HG03457 (cell line): ENCODE results near the gene MORN1.

Experiments
- ATAC-seq: cut with Tn5 transposase; IDR thresholded peaks from one replicate; pipeline ENCODE4 v1.9.1; 2021; ENCODE audit warnings: moderate number of reproducible peaks; ENCODE audit not compliant: unreplicated experiment

Gene MORN1

GRCh38 chr1:2282556-2283270, 108.6 kb downstream of the MORN1 start:
- no peak for ATAC-seq

DNA sequence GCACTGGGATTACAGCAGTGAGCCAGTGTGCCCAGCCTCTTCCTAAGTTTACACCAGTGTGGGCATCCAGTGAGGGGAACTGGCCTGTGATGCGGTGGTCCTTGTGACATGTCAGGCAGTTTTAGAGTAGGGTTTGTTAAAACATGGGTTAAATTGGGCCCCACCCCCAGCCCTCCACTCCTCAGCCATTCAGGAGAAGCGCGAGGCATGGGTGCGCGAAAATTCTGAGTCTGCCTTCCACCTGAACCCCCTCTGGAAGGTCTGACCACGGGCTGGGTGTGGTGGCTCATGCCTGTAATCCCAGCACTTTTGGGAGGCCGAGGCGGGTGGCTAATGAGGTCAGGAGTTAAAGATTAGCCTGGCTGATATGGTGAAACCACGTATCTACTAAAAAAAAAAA, 111.5 kb downstream of the MORN1 start:
- no peak for ATAC-seq

- no peak for ATAC-seq
Observed at GRCh38 chr1:2279210-2279639, 112.1 kb downstream of the MORN1 start.

- ATAC-seq = no peak
Observed at GRCh38 chr1:2278591-2279209, 112.7 kb downstream of the MORN1 start.

DNA sequence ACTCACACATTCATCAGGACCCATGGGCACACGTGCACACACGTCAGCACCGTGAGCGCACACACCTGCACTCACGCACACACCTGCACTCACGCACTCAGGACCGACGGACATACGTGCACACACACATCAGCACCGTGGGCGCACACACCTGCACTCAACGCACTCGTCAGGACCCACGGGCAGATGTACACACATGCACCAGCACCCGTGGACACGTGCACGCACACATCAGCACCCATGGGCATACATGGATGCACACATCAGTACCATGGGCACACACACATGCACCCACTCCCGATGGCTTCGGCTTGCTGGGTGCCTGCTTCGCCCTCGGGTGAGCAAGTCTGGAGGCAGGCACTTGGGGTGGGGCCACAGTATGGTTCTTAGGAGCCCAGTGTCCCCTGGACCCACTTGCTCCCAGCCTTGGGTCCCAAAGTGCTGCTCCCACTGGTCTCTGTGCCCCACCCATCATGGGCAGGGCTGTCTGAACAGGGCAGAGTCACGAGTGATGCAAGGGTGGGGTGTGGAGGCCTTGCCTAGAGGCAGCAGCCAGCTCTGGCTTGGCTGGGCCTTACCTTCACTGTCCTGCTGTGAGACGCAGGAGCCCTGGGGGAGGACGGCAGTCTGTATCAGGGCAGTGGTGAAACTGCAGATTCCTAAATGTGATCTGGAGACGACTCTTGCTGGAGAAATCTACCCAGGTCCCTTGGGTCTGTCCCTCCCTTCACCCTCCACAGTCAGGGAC, 113.4 kb downstream of the MORN1 start:
- ATAC-seq = no peak

DNA sequence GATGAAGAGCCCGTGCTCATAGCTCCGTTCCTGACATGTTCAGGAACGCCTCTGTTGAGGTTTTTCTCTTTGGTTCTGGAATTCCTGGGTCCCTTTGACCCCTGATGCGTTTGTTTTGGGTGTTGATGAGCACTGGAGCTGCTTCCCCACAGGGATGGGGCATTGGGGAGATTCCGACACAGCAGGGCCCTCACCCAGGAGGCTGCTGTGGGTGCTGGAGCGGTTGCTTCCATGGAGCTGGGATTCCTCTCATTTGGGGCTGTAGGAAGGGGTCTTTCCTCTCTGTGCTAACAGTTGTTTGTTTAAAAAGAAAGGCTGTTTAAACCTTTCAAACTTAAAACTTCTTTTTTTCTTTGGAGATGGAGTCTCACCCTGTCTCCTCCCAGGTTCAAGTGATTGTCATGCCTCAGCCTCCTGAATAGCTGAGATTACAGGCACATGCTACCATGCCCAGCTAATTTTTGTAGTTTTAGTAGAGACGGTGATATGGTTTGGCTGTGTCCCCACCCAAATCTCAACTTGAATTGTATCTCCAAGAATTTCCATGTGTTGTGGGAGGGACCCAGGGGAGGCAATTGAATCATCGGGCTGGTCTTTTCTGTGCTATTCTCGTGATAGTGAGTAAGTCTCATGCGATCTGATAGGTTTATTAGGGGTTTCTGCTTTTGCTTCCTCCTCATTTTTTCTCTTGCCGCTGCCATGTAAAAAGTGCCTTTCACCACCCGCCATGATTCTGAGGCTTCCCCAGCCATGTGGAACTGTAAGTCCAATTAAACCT, 114.4 kb downstream of the MORN1 start:
- no peak for ATAC-seq

GRCh38 chr1:2275796-2276536, 115.4 kb downstream of the MORN1 start:
- no peak for ATAC-seq

GRCh38 chr1:2274929-2275475, 116.4 kb downstream of the MORN1 start:
- no peak for ATAC-seq

DNA sequence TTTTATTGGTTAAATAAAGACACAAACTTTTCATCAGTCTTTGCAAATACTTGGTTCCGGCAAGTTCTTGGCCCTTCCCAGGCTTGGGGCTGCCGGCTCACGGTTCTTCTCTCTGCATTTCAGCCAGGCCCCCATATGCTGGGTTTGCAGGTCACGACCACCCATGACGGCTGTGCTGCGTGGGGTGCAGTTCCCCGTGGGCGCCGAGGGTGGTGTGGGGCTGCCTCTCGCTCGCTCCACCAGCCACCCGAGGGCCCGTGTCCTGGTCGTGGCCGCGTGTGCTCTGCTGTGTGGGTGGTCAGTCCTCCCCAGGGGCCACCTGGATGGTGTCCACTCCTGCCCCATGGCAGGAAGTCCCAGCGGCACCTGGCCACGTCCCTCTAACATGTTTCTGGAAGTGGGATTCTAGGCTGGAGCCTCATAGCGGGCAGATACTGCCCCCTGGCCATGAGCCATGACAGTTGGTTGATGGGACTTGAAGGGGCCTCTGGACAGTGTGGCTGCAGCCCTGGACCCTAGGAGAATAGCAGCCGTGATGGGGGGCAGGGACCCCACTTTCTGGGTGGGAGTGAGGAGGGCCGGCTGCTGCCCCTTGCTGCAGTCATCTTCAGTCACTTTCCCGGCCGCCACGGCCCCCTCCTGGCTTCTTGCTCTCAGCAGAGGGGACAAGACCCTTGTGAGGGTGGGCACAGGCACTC, 117.0 kb downstream of the MORN1 start:
- ATAC-seq = no peak

- no peak for ATAC-seq
Observed at GRCh38 chr1:2273401-2274090, 117.8 kb downstream of the MORN1 start.

GRCh38 chr1:2272686-2273400, 118.5 kb downstream of the MORN1 start:
- no peak for ATAC-seq

GRCh38 chr1:2271841-2272655, 119.3 kb downstream of the MORN1 start:
- ATAC-seq = no peak
